GM12878 (cell line): ENCODE results near the gene SPA17. TPM values are rescaled to one million over a fixed set of nuclear protein-coding genes. Genes with fewer than 3 reads are reported as not detected.

Experiments
- ATAC-seq: fragments of 200-7000 bp; cut with Tn5 transposase; 3 replicates; pipeline ENCODE4 v1.9.1; 2020; ENCODE audit warnings: mild to moderate bottlenecking, moderate library complexity
- BruUV-seq: library from RNA; stranded (reverse); fragments of 400-500 nt; replicated peaks from 2 replicates; lab custom pipeline; 2021; lab: Mats Ljungman, UMichigan
- CTCF ChIA-PET: fragments of 300-600 bp; sonication (Branson Sonifier 250); formaldehyde crosslinking; extraction: SDS; loops from one replicate; lab custom pipeline; 2021; ENCODE audit warnings: inconsistent platforms; lab: Yijun Ruan, JAX
- POLR2A ChIA-PET: fragments of 350-600 bp; formaldehyde crosslinking; extraction: SDS; loops from one replicate; lab custom pipeline; 2021; ENCODE audit warnings: inconsistent platforms; lab: Charles Lee
- RAD21 ChIA-PET: fragments of 300-600 bp; sonication (Branson Sonifier 250); formaldehyde crosslinking; loops from one replicate; lab custom pipeline; 2023; ENCODE audit warnings: antibody characterized with exemption; ENCODE audit not compliant: unreplicated experiment; lab: Charles Lee
- SMC1A ChIA-PET: fragments of 300-600 bp; sonication (Branson Sonifier 250); formaldehyde crosslinking; loops from one replicate; lab custom pipeline; 2023; ENCODE audit not compliant: unreplicated experiment, uncharacterized antibody; lab: Charles Lee
- DNase-seq: peaks from one replicate; pipeline ENCODE4 v3.0.0-alpha.2; 2011; ENCODE audit warnings: low read depth, low spot score
- FAIRE-seq: peaks from 3 replicates; lab custom pipeline; 2011; peaks lifted over from hg19 to GRCh38; lab: Jason Lieb, UNC
- H2AFZ ChIP-seq: 2 replicates; pipeline ENCODE4 v1.6.0; 2011; ENCODE audit warnings: low read depth, low read length, control low read depth; ENCODE audit not compliant: control insufficient read depth
- H3K27ac ChIP-seq: 2 replicates; pipeline ENCODE4 v1.5.1; 2011; ENCODE audit warnings: control low read depth; ENCODE audit not compliant: control insufficient read depth, insufficient read depth
- H3K27me3 ChIP-seq, 2 experiments: replicated peaks in 1 of 2; 2 replicates each; pipeline versions ENCODE4 v1.6.0 to v1.6.1; 2011; ENCODE audit warnings: low read length in 1 of 2; ENCODE audit not compliant: control insufficient read depth in 2 of 2, insufficient read depth in 2 of 2
- H3K36me3 ChIP-seq, 2 experiments: 2 replicates each; pipeline ENCODE4 v1.5.1; 2011; ENCODE audit warnings: low read length in 1 of 2; ENCODE audit not compliant: control insufficient read depth in 2 of 2, insufficient read depth in 2 of 2
- H3K4me1 ChIP-seq: 2 replicates; pipeline ENCODE4 v1.6.1; 2011; ENCODE audit warnings: mild to moderate bottlenecking, low read length, moderate library complexity, mixed read lengths; ENCODE audit not compliant: control insufficient read depth, insufficient read depth
- H3K4me2 ChIP-seq: 2 replicates; pipeline ENCODE4 v1.6.0; 2011; ENCODE audit warnings: control low read depth; ENCODE audit not compliant: control insufficient read depth, insufficient read depth
- H3K4me3 ChIP-seq: fragments of 200-600 bp; sonication (generic); 2 replicates; pipeline ENCODE4 v1.5.1; 2016
- H3K79me2 ChIP-seq: 2 replicates; pipeline ENCODE4 v1.6.0; 2011; ENCODE audit warnings: low read length; ENCODE audit not compliant: control insufficient read depth, insufficient read depth
- H3K9ac ChIP-seq: 2 replicates; pipeline ENCODE4 v1.8.0; 2011; ENCODE audit warnings: low read length, control low read depth, mixed read lengths; ENCODE audit not compliant: control insufficient read depth, insufficient read depth
- H3K9me3 ChIP-seq: replicated peaks from 3 replicates; pipeline ENCODE4 v1.5.1; 2011; ENCODE audit warnings: mild to moderate bottlenecking, low read length; ENCODE audit not compliant: control insufficient read depth, insufficient read depth
- H4K20me1 ChIP-seq: 2 replicates; pipeline ENCODE4 v1.6.0; 2011; ENCODE audit not compliant: control insufficient read depth, insufficient read depth
- CBFB ChIP-seq: IDR thresholded peaks from 2 replicates; pipeline ENCODE4 v1.6.1; 2016; ENCODE audit warnings: antibody characterized with exemption, low read depth
- CBX5 ChIP-seq: sonication (generic); IDR thresholded peaks from 2 replicates; pipeline ENCODE4 v1.6.1; 2016; ENCODE audit warnings: low read depth, moderate library complexity, mild to moderate bottlenecking, inconsistent platforms
- CREM ChIP-seq: IDR thresholded peaks from 2 replicates; pipeline ENCODE4 v1.6.1; 2014; ENCODE audit warnings: antibody characterized with exemption, low read depth
- FOXM1 ChIP-seq: IDR thresholded peaks from 2 replicates; pipeline ENCODE4 v1.6.1; 2012; ENCODE audit warnings: low read depth, mild to moderate bottlenecking, inconsistent platforms, low read length, moderate library complexity
- GATAD2B ChIP-seq: fragments of 450-650 bp; conservative IDR thresholded peaks from 2 replicates; pipeline ENCODE4 v1.6.1; 2017; ENCODE audit warnings: low read depth, mild to moderate bottlenecking, moderate library complexity
- MYB ChIP-seq: fragments of 150-350 bp; IDR thresholded peaks from 2 replicates; pipeline ENCODE4 v1.6.1; 2014; ENCODE audit warnings: mild to moderate bottlenecking, low read depth, low read length, borderline replicate concordance
- SMARCA5 ChIP-seq: fragments of 450-650 bp; IDR thresholded peaks from 2 replicates; pipeline ENCODE4 v1.6.1; 2017; ENCODE audit warnings: mild to moderate bottlenecking
- SMC3 ChIP-seq: IDR thresholded peaks from 2 replicates; pipeline ENCODE4 v1.6.1; 2011; ENCODE audit warnings: low read length, improper control_type of control experiment, borderline replicate concordance
- TBL1XR1 ChIP-seq: IDR thresholded peaks from 2 replicates; pipeline ENCODE4 v1.6.1; 2012; ENCODE audit warnings: low read depth, low read length, improper control_type of control experiment
- WRNIP1 ChIP-seq: IDR thresholded peaks from 2 replicates; pipeline ENCODE4 v1.6.1; 2011; ENCODE audit warnings: low read depth, low read length, improper control_type of control experiment, borderline replicate concordance
- ZNF207 ChIP-seq: fragments of 450-650 bp; IDR thresholded peaks from 2 replicates; pipeline ENCODE4 v1.6.1; 2014; ENCODE audit warnings: antibody characterized with exemption, mild to moderate bottlenecking, borderline replicate concordance
- ZNF24 ChIP-seq: fragments of 450-650 bp; IDR thresholded peaks from 2 replicates; pipeline ENCODE4 v1.6.1; 2017; ENCODE audit warnings: antibody characterized with exemption, mild to moderate bottlenecking
- WGBS: methylation state at CpG from one replicate; pipeline ENCODE4 v1.1.6; 2016; ENCODE audit warnings: low lambda C conversion rate; ENCODE audit not compliant: insufficient replicate concordance, insufficient coverage; ENCODE audit errors: missing lambda C conversion rate; 5-methylcytosine and 5-hydroxymethylcytosine counted together
- in situ Hi-C: fragments of 300-500 bp; cut with MboI; formaldehyde crosslinking; loops from 9 replicates; pipeline ENCODE4 v1.14.3; 2018; ENCODE audit warnings: mixed read lengths
- intact Hi-C: fragments of 100-400 bp; cut with micrococcal nuclease; formaldehyde crosslinking; loops from one replicate; pipeline ENCODE4 v1.14.2; 2022; ENCODE audit not compliant: unreplicated experiment
- polyA plus RNA-seq, 11 experiments: library from polyadenylated mRNA; depleted of rRNA in 4 of 11; unstranded in 6 of 11; stranded (reverse) in 5 of 11; fragments of >200 nt; fragmentation: Nextera tagmentation in 4 of 11; fragmentation: Illumina TruSeq in 1 of 11; extraction: Ambion mirVana in 4 of 11; extraction: Trizol in 1 of 11; gene quantifications; 1 replicate in 1 of 11; 2 replicates in 10 of 11; pipeline versions ENCODE4 v1.2.1 to v1.2.3, GENCODE V29; 2011 to 2016; ENCODE audit warnings: inconsistent platforms in 2 of 11, missing spikeins in 2 of 11, low read depth in 1 of 11
- total RNA-seq, 4 experiments: library from RNA; depleted of rRNA in 3 of 4; stranded (reverse); fragments of >200 nt in 3 of 4; fragmentation: Illumina TruSeq in 1 of 4; extraction: Trizol in 1 of 4; gene quantifications; 2 replicates each; pipeline versions ENCODE4 v1.2.1 to v1.2.3, GENCODE V29; 2013 to 2021
- TF ChIP-seq, protein P1 (sequence below): fragments of 450-650 bp; IDR thresholded peaks from 2 replicates; pipeline ENCODE4 v1.6.1; 2017; ENCODE audit warnings: mild to moderate bottlenecking, moderate library complexity
- TF ChIP-seq, protein P2 (sequence below): fragments of 450-650 bp; IDR thresholded peaks from 2 replicates; pipeline ENCODE4 v1.6.1; 2016; ENCODE audit warnings: mild to moderate bottlenecking
- TF ChIP-seq, protein P3 (sequence below): fragments of 450-650 bp; IDR thresholded peaks from 2 replicates; pipeline ENCODE4 v1.6.1; 2017; ENCODE audit warnings: borderline replicate concordance
- TF ChIP-seq, protein P4 (sequence below): fragments of 450-650 bp; IDR thresholded peaks from 2 replicates; pipeline ENCODE4 v1.6.1; 2016; ENCODE audit warnings: mild to moderate bottlenecking

SPA17 gene
- total and polyA plus RNA-seq, 10 of the 15 experiments (the other 5 are each of a cell fraction or from before 2014, with no cell fraction given): 2.9 to 13.2 (median 8.5) TPM

DNA sequence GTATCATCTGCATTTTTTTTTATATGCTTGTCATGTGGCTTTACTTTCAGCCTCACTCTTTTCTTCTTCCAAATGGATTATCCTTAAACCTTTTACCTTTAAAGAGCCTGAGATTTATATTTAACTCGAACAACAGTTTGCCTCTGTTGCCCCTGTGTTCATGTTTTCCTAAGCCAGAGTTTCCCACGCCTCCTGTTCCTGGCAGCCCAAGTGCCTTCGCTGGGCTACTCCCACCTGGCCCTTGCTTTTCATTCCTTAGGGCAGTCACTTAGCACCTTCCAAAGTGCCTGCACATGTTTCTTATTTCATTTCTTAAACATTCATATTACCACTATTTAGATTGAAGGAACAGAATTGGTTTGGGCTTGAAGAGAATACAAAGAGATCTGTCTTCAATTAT, 37.8 kb upstream of the SPA17 start:
- BruUV-seq: no TSS peak
- DNase-seq: no peak
- RAD21 ChIA-PET: no interaction called here
- H3K27me3 ChIP-seq: no peaks in the 10 kb centered on the region
- no peak overlapping the region for H3K9ac ChIP-seq
- H3K4me2 ChIP-seq: no peak overlapping the region
- no peak overlapping the region for H2AFZ ChIP-seq
- no peaks in the 10 kb centered on the region; the same call in 2 of the 3 replicates for H3K9me3 ChIP-seq
- POLR2A ChIA-PET: no interaction called here
- H3K27ac ChIP-seq: no peak overlapping the region
- SMC1A ChIA-PET: no interaction called here
- WGBS: 94% methylated on average over 3 of the region's 3 CpGs
- intact Hi-C loops (no loop called here), in situ Hi-C loops (no loop called here)
- TF ChIP-seq, protein P1, sequence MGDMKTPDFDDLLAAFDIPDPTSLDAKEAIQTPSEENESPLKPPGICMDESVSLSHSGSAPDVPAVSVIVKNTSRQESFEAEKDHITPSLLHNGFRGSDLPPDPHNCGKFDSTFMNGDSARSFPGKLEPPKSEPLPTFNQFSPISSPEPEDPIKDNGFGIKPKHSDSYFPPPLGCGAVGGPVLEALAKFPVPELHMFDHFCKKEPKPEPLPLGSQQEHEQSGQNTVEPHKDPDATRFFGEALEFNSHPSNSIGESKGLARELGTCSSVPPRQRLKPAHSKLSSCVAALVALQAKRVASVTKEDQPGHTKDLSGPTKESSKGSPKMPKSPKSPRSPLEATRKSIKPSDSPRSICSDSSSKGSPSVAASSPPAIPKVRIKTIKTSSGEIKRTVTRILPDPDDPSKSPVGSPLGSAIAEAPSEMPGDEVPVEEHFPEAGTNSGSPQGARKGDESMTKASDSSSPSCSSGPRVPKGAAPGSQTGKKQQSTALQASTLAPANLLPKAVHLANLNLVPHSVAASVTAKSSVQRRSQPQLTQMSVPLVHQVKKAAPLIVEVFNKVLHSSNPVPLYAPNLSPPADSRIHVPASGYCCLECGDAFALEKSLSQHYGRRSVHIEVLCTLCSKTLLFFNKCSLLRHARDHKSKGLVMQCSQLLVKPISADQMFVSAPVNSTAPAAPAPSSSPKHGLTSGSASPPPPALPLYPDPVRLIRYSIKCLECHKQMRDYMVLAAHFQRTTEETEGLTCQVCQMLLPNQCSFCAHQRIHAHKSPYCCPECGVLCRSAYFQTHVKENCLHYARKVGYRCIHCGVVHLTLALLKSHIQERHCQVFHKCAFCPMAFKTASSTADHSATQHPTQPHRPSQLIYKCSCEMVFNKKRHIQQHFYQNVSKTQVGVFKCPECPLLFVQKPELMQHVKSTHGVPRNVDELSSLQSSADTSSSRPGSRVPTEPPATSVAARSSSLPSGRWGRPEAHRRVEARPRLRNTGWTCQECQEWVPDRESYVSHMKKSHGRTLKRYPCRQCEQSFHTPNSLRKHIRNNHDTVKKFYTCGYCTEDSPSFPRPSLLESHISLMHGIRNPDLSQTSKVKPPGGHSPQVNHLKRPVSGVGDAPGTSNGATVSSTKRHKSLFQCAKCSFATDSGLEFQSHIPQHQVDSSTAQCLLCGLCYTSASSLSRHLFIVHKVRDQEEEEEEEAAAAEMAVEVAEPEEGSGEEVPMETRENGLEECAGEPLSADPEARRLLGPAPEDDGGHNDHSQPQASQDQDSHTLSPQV: no peak
- TF ChIP-seq, protein P2, sequence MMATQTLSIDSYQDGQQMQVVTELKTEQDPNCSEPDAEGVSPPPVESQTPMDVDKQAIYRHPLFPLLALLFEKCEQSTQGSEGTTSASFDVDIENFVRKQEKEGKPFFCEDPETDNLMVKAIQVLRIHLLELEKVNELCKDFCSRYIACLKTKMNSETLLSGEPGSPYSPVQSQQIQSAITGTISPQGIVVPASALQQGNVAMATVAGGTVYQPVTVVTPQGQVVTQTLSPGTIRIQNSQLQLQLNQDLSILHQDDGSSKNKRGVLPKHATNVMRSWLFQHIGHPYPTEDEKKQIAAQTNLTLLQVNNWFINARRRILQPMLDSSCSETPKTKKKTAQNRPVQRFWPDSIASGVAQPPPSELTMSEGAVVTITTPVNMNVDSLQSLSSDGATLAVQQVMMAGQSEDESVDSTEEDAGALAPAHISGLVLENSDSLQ: no peak
- TF ChIP-seq CBFB (no peak), SMC3 (no peak), CREM (no peak), ZNF24 (no peak), GATAD2B (no peak), TBL1XR1 (no peak), ZNF207 (no peak), FOXM1 (no peak), WRNIP1 (no peak), CBX5 (no peak), MYB (no peak), SMARCA5 (no peak)
- TF ChIP-seq, protein P3, sequence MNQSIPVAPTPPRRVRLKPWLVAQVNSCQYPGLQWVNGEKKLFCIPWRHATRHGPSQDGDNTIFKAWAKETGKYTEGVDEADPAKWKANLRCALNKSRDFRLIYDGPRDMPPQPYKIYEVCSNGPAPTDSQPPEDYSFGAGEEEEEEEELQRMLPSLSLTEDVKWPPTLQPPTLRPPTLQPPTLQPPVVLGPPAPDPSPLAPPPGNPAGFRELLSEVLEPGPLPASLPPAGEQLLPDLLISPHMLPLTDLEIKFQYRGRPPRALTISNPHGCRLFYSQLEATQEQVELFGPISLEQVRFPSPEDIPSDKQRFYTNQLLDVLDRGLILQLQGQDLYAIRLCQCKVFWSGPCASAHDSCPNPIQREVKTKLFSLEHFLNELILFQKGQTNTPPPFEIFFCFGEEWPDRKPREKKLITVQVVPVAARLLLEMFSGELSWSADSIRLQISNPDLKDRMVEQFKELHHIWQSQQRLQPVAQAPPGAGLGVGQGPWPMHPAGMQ: no peak
- TF ChIP-seq, protein P4, sequence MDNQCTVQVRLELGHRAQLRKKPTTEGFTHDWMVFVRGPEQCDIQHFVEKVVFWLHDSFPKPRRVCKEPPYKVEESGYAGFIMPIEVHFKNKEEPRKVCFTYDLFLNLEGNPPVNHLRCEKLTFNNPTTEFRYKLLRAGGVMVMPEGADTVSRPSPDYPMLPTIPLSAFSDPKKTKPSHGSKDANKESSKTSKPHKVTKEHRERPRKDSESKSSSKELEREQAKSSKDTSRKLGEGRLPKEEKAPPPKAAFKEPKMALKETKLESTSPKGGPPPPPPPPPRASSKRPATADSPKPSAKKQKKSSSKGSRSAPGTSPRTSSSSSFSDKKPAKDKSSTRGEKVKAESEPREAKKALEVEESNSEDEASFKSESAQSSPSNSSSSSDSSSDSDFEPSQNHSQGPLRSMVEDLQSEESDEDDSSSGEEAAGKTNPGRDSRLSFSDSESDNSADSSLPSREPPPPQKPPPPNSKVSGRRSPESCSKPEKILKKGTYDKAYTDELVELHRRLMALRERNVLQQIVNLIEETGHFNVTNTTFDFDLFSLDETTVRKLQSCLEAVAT: no peak
- no peak for FAIRE-seq
- no peak overlapping the region for H3K4me3 ChIP-seq
- no peaks in the 10 kb centered on the region for H3K4me1 ChIP-seq
- H3K36me3 ChIP-seq: peaks cover 5% of the 10 kb centered on the region in 2 experiments; a peak in 3 of 4 replicates
- no peaks in the 10 kb centered on the region for H3K79me2 ChIP-seq
- ATAC-seq: no peak
- CTCF ChIA-PET: no interaction called here
- no peaks in the 10 kb centered on the region for H4K20me1 ChIP-seq
